GM21381 (cell line): ENCODE data around the gene ERGIC1.
"Not testable (repeated sequence)": the region's sequence is repeated elsewhere in the genome, so short reads cannot be mapped to it uniquely, and the experiment has no call there.

Experiments used
- ATAC-seq: cut with Tn5 transposase; IDR thresholded peaks from one replicate; pipeline ENCODE4 v1.9.1; 2021; ENCODE audit warnings: mild to moderate bottlenecking, moderate library complexity; ENCODE audit not compliant: unreplicated experiment

ERGIC1 gene

GRCh38 chr5:172833686-172834414 is at the start of gene ERGIC1:
ERGIC1 (plus strand) TSS chr5:172834251; CDS start chr5:172834414, 163 bp downstream.
- ATAC-seq: peak; percentile 67

GRCh38 chr5:172785429-172786088 is 48.5 kb upstream of the ERGIC1 start:
- ATAC-seq: no peak

- no peak for ATAC-seq
Measured at GRCh38 chr5:172786736-172787462, 47.2 kb upstream of the ERGIC1 start.

GRCh38 chr5:172787538-172787937 is 46.5 kb upstream of the ERGIC1 start:
- ATAC-seq: not testable (repeated sequence)

GRCh38 chr5:172788771-172789686 is 45.0 kb upstream of the ERGIC1 start:
- ATAC-seq: no peak

GRCh38 chr5:172789687-172790495 is 44.2 kb upstream of the ERGIC1 start:
- no peak for ATAC-seq

- ATAC-seq: no peak
Measured at GRCh38 chr5:172790496-172790889, 43.6 kb upstream of the ERGIC1 start.

- no peak for ATAC-seq
Measured at GRCh38 chr5:172791286-172791685, 42.8 kb upstream of the ERGIC1 start.

GRCh38 chr5:172791726-172792445 is 42.2 kb upstream of the ERGIC1 start:
- no peak for ATAC-seq

- no peak for ATAC-seq
Measured at GRCh38 chr5:172792701-172793570, 41.1 kb upstream of the ERGIC1 start.

GRCh38 chr5:172793577-172794488 is 40.2 kb upstream of the ERGIC1 start:
- no peak for ATAC-seq

GRCh38 chr5:172795318-172795977 is 38.6 kb upstream of the ERGIC1 start:
- no peak for ATAC-seq

GRCh38 chr5:172796306-172796705 is 37.7 kb upstream of the ERGIC1 start:
- ATAC-seq: no peak

GRCh38 chr5:172797771-172798191 is 36.3 kb upstream of the ERGIC1 start:
- ATAC-seq: no peak

GRCh38 chr5:172798422-172799215 is 35.4 kb upstream of the ERGIC1 start:
- no peak for ATAC-seq

- ATAC-seq: no peak
Measured at GRCh38 chr5:172799416-172799815, 34.6 kb upstream of the ERGIC1 start.
